ENCODE results near the gene KRT79.

KRT79 gene

GRCh38 chr12:52827499-52828090 is 6.5 kb downstream of the KRT79 start:
- Histone ChIP-seq H3K4me3 (ENCODE audit: low read length) (no peak overlapping the region), H3K4me1 (ENCODE audit: control insufficient read depth, insufficient read depth, low read length) (no peaks in the 10 kb centered on the region), H3K36me3 (ENCODE audit: control insufficient read depth, insufficient read depth, low read length) (no peaks in the 10 kb centered on the region), H3K27me3 (ENCODE audit: control insufficient read depth, insufficient read depth, low read length) (no peaks in the 10 kb centered on the region), H3K9ac (ENCODE audit: low read length) (no peak overlapping the region), H3K27ac (ENCODE audit: low read depth, low read length) (no peak overlapping the region)

GRCh38 chr12:52826611-52827498 is 7.3 kb downstream of the KRT79 start:
- no peaks in the 10 kb centered on the region for H3K4me1 ChIP-seq (ENCODE audit: control insufficient read depth, insufficient read depth, low read length)
- no peak overlapping the region for H3K4me3 ChIP-seq (ENCODE audit: low read length)
- H3K27me3 ChIP-seq (ENCODE audit: control insufficient read depth, insufficient read depth, low read length) = no peaks in the 10 kb centered on the region
- H3K36me3 ChIP-seq (ENCODE audit: control insufficient read depth, insufficient read depth, low read length) = no peaks in the 10 kb centered on the region
- no peak overlapping the region for H3K9ac ChIP-seq (ENCODE audit: low read length)
- no peak overlapping the region for H3K27ac ChIP-seq (ENCODE audit: low read depth, low read length)

- no peak overlapping the region for H3K4me3 ChIP-seq (ENCODE audit: low read length)
- no peaks in the 10 kb centered on the region for H3K36me3 ChIP-seq (ENCODE audit: control insufficient read depth, insufficient read depth, low read length)
- no peak overlapping the region for H3K27ac ChIP-seq (ENCODE audit: low read depth, low read length)
- no peaks in the 10 kb centered on the region for H3K4me1 ChIP-seq (ENCODE audit: control insufficient read depth, insufficient read depth, low read length)
- no peaks in the 10 kb centered on the region for H3K27me3 ChIP-seq (ENCODE audit: control insufficient read depth, insufficient read depth, low read length)
- no peak overlapping the region for H3K9ac ChIP-seq (ENCODE audit: low read length)
Observed at GRCh38 chr12:52825961-52826360, 8.2 kb downstream of the KRT79 start.

GRCh38 chr12:52824741-52825410 is 9.2 kb downstream of the KRT79 start:
- H3K36me3 ChIP-seq (ENCODE audit: control insufficient read depth, insufficient read depth, low read length) = no peaks in the 10 kb centered on the region
- H3K4me3 ChIP-seq (ENCODE audit: low read length) = no peak overlapping the region
- H3K4me1 ChIP-seq (ENCODE audit: control insufficient read depth, insufficient read depth, low read length) = no peaks in the 10 kb centered on the region
- no peaks in the 10 kb centered on the region for H3K27me3 ChIP-seq (ENCODE audit: control insufficient read depth, insufficient read depth, low read length)
- no peak overlapping the region for H3K9ac ChIP-seq (ENCODE audit: low read length)
- H3K27ac ChIP-seq (ENCODE audit: low read depth, low read length) = no peak overlapping the region

GRCh38 chr12:52823761-52824450 is 10.2 kb downstream of the KRT79 start:
- Histone ChIP-seq H3K27me3 (ENCODE audit: control insufficient read depth, insufficient read depth, low read length) (no peaks in the 10 kb centered on the region), H3K27ac (ENCODE audit: low read depth, low read length) (no peak overlapping the region), H3K9ac (ENCODE audit: low read length) (no peak overlapping the region), H3K36me3 (ENCODE audit: control insufficient read depth, insufficient read depth, low read length) (no peaks in the 10 kb centered on the region), H3K4me3 (ENCODE audit: low read length) (no peak overlapping the region), H3K4me1 (ENCODE audit: control insufficient read depth, insufficient read depth, low read length) (no peaks in the 10 kb centered on the region)

- Histone ChIP-seq H3K27ac (ENCODE audit: low read depth, low read length) (no peak overlapping the region), H3K4me1 (ENCODE audit: control insufficient read depth, insufficient read depth, low read length) (no peaks in the 10 kb centered on the region), H3K4me3 (ENCODE audit: low read length) (no peak overlapping the region), H3K9ac (ENCODE audit: low read length) (no peak overlapping the region), H3K27me3 (ENCODE audit: control insufficient read depth, insufficient read depth, low read length) (no peaks in the 10 kb centered on the region), H3K36me3 (ENCODE audit: control insufficient read depth, insufficient read depth, low read length) (no peaks in the 10 kb centered on the region)
Observed at GRCh38 chr12:52822771-52823510, 11.2 kb downstream of the KRT79 start.

GRCh38 chr12:52821826-52822660 is 12.1 kb downstream of the KRT79 start:
- Histone ChIP-seq H3K27me3 (ENCODE audit: control insufficient read depth, insufficient read depth, low read length) (no peaks in the 10 kb centered on the region), H3K4me1 (ENCODE audit: control insufficient read depth, insufficient read depth, low read length) (no peaks in the 10 kb centered on the region), H3K4me3 (ENCODE audit: low read length) (no peak overlapping the region), H3K36me3 (ENCODE audit: control insufficient read depth, insufficient read depth, low read length) (no peaks in the 10 kb centered on the region), H3K27ac (ENCODE audit: low read depth, low read length) (no peak overlapping the region), H3K9ac (ENCODE audit: low read length) (no peak overlapping the region)

GRCh38 chr12:52821071-52821730 is 12.9 kb downstream of the KRT79 start:
- H3K4me1 ChIP-seq (ENCODE audit: control insufficient read depth, insufficient read depth, low read length) = no peaks in the 10 kb centered on the region
- no peaks in the 10 kb centered on the region for H3K27me3 ChIP-seq (ENCODE audit: control insufficient read depth, insufficient read depth, low read length)
- H3K9ac ChIP-seq (ENCODE audit: low read length) = no peak overlapping the region
- no peaks in the 10 kb centered on the region for H3K36me3 ChIP-seq (ENCODE audit: control insufficient read depth, insufficient read depth, low read length)
- no peak overlapping the region for H3K4me3 ChIP-seq (ENCODE audit: low read length)
- no peak overlapping the region for H3K27ac ChIP-seq (ENCODE audit: low read depth, low read length)

GRCh38 chr12:52820521-52820920 is 13.6 kb downstream of the KRT79 start:
- Histone ChIP-seq H3K27ac (ENCODE audit: low read depth, low read length) (no peak overlapping the region), H3K36me3 (ENCODE audit: control insufficient read depth, insufficient read depth, low read length) (no peaks in the 10 kb centered on the region), H3K4me3 (ENCODE audit: low read length) (no peak overlapping the region), H3K27me3 (ENCODE audit: control insufficient read depth, insufficient read depth, low read length) (no peaks in the 10 kb centered on the region), H3K9ac (ENCODE audit: low read length) (no peak overlapping the region), H3K4me1 (ENCODE audit: control insufficient read depth, insufficient read depth, low read length) (no peaks in the 10 kb centered on the region)

- H3K4me1 ChIP-seq (ENCODE audit: control insufficient read depth, insufficient read depth, low read length) = no peaks in the 10 kb centered on the region
- H3K36me3 ChIP-seq (ENCODE audit: control insufficient read depth, insufficient read depth, low read length) = no peaks in the 10 kb centered on the region
- no peaks in the 10 kb centered on the region for H3K27me3 ChIP-seq (ENCODE audit: control insufficient read depth, insufficient read depth, low read length)
- H3K9ac ChIP-seq (ENCODE audit: low read length) = no peak overlapping the region
- no peak overlapping the region for H3K27ac ChIP-seq (ENCODE audit: low read depth, low read length)
- H3K4me3 ChIP-seq (ENCODE audit: low read length) = no peak overlapping the region
Observed at GRCh38 chr12:52819731-52820510, 14.2 kb downstream of the KRT79 start.
